MM.1S (cell line): ENCODE measurements around the gene KAT14.
"Not testable (repeated sequence)": the region's sequence is repeated elsewhere in the genome, so short reads cannot be mapped to it uniquely, and the experiment has no call there.

Experiments
- CTCF ChIP-seq: fragments of 300-600 bp; sonication (generic); IDR thresholded peaks from 2 replicates; pipeline ENCODE4 v1.5.1; 2016; ENCODE audit warnings: antibody characterized with exemption, low read length, mixed read lengths
- EZH2 ChIP-seq: fragments of 300-600 bp; sonication (generic); optimal IDR thresholded peaks from 2 replicates; pipeline ENCODE3; 2017; ENCODE audit warnings: low read depth, mild to moderate bottlenecking, antibody characterized with exemption, low read length, mixed read lengths
- EZH2phosphoT487 ChIP-seq: fragments of 300-600 bp; sonication (generic); IDR thresholded peaks from 2 replicates; pipeline ENCODE4 v1.6.1; 2018; ENCODE audit warnings: antibody characterized with exemption, low read length

GRCh38 chr20:18088298-18088697 is 49.4 kb upstream of the KAT14 start:
- not testable (repeated sequence) for TF ChIP-seq EZH2, CTCF, EZH2phosphoT487
